IPS-18a (cell line): ENCODE measurements around the gene GET3.
"Not testable (repeated sequence)": the region's sequence is repeated elsewhere in the genome, so short reads cannot be mapped to it uniquely, and the experiment has no call there.

Experiments
- H3K27ac ChIP-seq: one replicate; pipeline ENCODE4 v1.5.1; 2013; ENCODE audit warnings: low read length
- H3K27me3 ChIP-seq: one replicate; pipeline ENCODE4 v1.6.1; 2013; ENCODE audit warnings: mild to moderate bottlenecking, low read length; ENCODE audit not compliant: control insufficient read depth, insufficient read depth
- H3K36me3 ChIP-seq: one replicate; pipeline ENCODE4 v1.6.1; 2013; ENCODE audit warnings: low read depth, low read length; ENCODE audit not compliant: control insufficient read depth
- H3K4me1 ChIP-seq: one replicate; pipeline ENCODE4 v1.6.1; 2013; ENCODE audit warnings: low read depth, low read length; ENCODE audit not compliant: control insufficient read depth
- H3K4me3 ChIP-seq: one replicate; pipeline ENCODE4 v1.5.1; 2013; ENCODE audit warnings: low read length
- H3K9ac ChIP-seq: one replicate; pipeline ENCODE4 v1.6.1; 2013; ENCODE audit warnings: mild to moderate bottlenecking, low read length, moderate library complexity
- H3K9me3 ChIP-seq: one replicate; pipeline ENCODE4 v1.6.1; 2013; ENCODE audit warnings: low read depth, low read length; ENCODE audit not compliant: control insufficient read depth

GET3 gene

DNA sequence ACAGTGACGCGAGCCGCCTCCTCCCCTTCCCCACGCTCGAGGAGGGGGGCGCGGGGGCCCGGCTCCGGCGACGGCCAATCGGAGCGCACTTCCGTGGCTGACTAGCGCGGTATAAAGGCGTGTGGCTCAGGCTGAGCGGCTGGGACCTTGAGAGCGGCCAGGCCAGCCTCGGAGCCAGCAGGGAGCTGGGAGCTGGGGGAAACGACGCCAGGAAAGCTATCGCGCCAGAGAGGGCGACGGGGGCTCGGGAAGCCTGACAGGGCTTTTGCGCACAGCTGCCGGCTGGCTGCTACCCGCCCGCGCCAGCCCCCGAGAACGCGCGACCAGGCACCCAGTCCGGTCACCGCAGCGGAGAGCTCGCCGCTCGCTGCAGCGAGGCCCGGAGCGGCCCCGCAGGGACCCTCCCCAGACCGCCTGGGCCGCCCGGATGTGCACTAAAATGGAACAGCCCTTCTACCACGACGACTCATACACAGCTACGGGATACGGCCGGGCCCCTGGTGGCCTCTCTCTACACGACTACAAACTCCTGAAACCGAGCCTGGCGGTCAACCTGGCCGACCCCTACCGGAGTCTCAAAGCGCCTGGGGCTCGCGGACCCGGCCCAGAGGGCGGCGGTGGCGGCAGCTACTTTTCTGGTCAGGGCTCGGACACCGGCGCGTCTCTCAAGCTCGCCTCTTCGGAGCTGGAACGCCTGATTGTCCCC is 54.2 kb downstream of the GET3 start, which contains the start of gene JUNB:
Gene JUNB (plus strand): TSS at position 142 of the 706 bp plus-strand sequence. CDS start 286 bp downstream, at position 428.
- H3K9me3 ChIP-seq: no peaks in the 10 kb centered on the region
- peaks cover 32% of the 10 kb centered on the region for H3K4me1 ChIP-seq
- H3K27ac ChIP-seq: no peak within 1 kb of the TSS
- peaks cover 31% of the 10 kb centered on the region for H3K27me3 ChIP-seq
- H3K36me3 ChIP-seq: no peaks in the 10 kb centered on the region
- peak within 1 kb of the TSS; percentile 62 for H3K9ac ChIP-seq
- H3K4me3 ChIP-seq: peak within 1 kb of the TSS; percentile 72

DNA sequence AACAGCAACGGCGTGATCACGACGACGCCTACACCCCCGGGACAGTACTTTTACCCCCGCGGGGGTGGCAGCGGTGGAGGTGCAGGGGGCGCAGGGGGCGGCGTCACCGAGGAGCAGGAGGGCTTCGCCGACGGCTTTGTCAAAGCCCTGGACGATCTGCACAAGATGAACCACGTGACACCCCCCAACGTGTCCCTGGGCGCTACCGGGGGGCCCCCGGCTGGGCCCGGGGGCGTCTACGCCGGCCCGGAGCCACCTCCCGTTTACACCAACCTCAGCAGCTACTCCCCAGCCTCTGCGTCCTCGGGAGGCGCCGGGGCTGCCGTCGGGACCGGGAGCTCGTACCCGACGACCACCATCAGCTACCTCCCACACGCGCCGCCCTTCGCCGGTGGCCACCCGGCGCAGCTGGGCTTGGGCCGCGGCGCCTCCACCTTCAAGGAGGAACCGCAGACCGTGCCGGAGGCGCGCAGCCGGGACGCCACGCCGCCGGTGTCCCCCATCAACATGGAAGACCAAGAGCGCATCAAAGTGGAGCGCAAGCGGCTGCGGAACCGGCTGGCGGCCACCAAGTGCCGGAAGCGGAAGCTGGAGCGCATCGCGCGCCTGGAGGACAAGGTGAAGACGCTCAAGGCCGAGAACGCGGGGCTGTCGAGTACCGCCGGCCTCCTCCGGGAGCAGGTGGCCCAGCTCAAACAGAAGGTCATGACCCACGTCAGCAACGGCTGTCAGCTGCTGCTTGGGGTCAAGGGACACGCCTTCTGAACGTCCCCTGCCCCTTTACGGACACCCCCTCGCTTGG is 55.0 kb downstream of the GET3 start:
- peaks cover 31% of the 10 kb centered on the region for H3K27me3 ChIP-seq
- peak overlapping the region; percentile 72 for H3K4me3 ChIP-seq
- peak overlapping the region; percentile 62 for H3K9ac ChIP-seq
- H3K4me1 ChIP-seq: peaks cover 32% of the 10 kb centered on the region
- no peak overlapping the region for H3K27ac ChIP-seq
- H3K9me3 ChIP-seq: no peaks in the 10 kb centered on the region
- H3K36me3 ChIP-seq: peaks cover 5% of the 10 kb centered on the region

DNA sequence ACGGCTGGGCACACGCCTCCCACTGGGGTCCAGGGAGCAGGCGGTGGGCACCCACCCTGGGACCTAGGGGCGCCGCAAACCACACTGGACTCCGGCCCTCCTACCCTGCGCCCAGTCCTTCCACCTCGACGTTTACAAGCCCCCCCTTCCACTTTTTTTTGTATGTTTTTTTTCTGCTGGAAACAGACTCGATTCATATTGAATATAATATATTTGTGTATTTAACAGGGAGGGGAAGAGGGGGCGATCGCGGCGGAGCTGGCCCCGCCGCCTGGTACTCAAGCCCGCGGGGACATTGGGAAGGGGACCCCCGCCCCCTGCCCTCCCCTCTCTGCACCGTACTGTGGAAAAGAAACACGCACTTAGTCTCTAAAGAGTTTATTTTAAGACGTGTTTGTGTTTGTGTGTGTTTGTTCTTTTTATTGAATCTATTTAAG is 55.6 kb downstream of the GET3 start:
- Histone ChIP-seq H3K27me3 (peaks cover 31% of the 10 kb centered on the region), H3K27ac (no peak overlapping the region), H3K4me1 (peaks cover 32% of the 10 kb centered on the region), H3K36me3 (peaks cover 5% of the 10 kb centered on the region), H3K9ac (peak overlapping the region; percentile 62), H3K4me3 (peak overlapping the region; percentile 72), H3K9me3 (no peaks in the 10 kb centered on the region)

DNA sequence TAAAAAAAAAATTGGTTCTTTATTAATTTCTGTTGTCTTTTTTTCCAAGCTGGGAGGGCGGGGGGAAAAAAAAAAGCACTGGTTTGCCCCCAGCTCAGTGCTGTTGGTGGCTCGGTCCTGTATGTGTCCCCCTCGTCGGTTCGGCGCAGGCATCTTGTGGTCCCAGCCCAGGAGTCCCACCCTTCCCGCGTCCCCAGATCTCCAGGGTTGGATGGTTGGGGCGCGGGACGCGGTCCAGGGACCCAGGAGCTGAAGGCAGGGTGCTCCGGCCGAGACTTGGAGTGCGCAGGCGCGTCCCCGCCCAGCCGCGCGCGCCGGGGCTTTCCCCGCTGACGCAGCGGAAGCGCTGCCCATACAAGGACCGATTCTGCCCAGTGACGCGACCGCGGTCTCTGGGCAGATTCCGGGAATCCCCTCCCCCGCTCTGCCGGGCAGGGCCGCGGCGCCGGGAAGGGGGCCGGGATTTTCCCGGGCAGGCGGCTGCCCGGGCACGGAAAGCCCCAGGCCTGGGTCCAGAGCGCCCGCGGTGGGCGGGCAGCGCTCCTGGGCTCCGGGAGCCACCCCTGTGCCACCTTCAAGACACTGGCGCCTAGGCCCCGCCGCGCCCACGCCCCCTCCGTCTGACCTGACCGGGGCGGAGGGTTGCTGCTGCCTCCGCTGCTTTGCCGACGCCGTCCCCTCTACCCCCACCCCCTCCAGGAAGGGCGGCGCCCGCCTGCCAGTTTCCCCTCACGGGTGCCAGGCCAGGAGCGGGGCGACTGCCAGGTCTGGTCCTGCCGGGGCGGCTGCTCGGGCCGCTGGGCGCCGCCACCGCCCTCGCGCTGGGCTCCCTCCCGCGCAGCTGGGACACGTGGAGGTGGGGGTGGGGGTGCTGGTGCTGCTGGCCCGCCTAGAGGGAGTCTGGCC is 56.2 kb downstream of the GET3 start:
- peaks cover 5% of the 10 kb centered on the region for H3K36me3 ChIP-seq
- peaks cover 31% of the 10 kb centered on the region for H3K27me3 ChIP-seq
- H3K4me3 ChIP-seq: peak overlapping the region; percentile 72
- peak overlapping the region; percentile 79 for H3K9ac ChIP-seq
- H3K9me3 ChIP-seq: no peaks in the 10 kb centered on the region
- peaks cover 30% of the 10 kb centered on the region for H3K4me1 ChIP-seq
- peak overlapping the region; percentile 47 for H3K27ac ChIP-seq

DNA sequence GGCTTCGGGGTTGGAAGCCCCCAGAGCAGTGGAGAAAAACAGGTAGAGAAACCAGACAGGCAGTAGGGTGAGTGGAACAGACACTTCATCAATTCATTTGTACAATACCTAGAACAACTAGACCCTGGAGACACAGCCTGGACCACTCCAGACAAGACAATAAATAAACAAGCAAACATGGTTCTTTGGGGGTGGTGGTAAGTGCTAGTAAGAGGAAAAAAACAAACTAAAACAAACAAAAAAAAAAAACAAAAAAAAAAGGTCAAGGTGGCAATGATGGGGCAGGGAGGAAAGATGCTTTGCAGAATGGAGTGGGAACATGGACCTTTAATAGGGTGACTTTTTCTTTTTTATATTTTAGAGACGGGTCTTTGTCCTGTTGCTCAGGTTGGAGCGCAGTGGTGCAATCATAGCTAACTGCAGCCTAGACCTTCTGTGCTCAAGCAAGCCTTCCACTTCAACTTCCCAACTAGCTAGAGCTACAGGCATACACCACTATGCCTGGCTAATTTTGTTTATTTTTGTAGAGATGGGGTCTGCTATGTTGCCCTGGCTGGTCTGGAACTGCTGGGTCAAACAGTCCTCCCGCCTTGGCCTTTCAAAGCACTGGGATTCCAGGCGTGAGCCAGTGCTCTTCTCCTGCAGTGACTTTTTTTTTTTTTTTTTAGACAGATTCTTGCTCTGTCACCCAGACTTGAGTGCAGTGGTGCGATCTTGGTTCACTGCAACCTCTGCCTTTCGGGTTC is 57.1 kb downstream of the GET3 start:
- H3K27me3 ChIP-seq: peaks cover 31% of the 10 kb centered on the region
- peak overlapping the region; percentile 72 for H3K4me3 ChIP-seq
- H3K9me3 ChIP-seq: no peaks in the 10 kb centered on the region
- H3K36me3 ChIP-seq: peaks cover 11% of the 10 kb centered on the region
- peaks cover 22% of the 10 kb centered on the region for H3K4me1 ChIP-seq
- H3K27ac ChIP-seq: no peak overlapping the region
- H3K9ac ChIP-seq: peak overlapping the region; percentile 79

DNA sequence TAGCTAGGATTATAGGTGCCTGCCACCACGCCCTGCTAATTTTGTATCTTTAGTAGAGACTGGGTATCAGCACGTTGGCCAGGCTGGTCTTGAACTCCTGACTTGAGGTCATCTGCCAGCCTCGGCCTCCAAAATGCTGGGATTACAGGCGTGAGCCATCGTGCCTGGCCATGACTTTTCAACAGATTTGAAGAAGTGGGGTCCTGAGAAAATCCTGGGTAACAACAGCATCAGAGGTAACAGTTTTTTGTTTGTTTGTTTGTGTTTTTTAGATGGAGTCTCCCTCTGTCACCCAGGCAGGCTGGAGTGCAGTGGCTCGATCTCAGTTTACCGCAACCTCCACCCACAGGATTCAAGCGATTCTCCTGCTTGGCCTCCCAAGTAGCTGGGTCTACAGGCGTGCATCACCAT is 57.7 kb downstream of the GET3 start:
- Histone ChIP-seq H3K27ac (no peak overlapping the region), H3K9me3 (no peaks in the 10 kb centered on the region), H3K4me1 (peaks cover 21% of the 10 kb centered on the region), H3K4me3 (no peak overlapping the region), H3K27me3 (peaks cover 31% of the 10 kb centered on the region), H3K9ac (no peak overlapping the region), H3K36me3 (peaks cover 17% of the 10 kb centered on the region)

DNA sequence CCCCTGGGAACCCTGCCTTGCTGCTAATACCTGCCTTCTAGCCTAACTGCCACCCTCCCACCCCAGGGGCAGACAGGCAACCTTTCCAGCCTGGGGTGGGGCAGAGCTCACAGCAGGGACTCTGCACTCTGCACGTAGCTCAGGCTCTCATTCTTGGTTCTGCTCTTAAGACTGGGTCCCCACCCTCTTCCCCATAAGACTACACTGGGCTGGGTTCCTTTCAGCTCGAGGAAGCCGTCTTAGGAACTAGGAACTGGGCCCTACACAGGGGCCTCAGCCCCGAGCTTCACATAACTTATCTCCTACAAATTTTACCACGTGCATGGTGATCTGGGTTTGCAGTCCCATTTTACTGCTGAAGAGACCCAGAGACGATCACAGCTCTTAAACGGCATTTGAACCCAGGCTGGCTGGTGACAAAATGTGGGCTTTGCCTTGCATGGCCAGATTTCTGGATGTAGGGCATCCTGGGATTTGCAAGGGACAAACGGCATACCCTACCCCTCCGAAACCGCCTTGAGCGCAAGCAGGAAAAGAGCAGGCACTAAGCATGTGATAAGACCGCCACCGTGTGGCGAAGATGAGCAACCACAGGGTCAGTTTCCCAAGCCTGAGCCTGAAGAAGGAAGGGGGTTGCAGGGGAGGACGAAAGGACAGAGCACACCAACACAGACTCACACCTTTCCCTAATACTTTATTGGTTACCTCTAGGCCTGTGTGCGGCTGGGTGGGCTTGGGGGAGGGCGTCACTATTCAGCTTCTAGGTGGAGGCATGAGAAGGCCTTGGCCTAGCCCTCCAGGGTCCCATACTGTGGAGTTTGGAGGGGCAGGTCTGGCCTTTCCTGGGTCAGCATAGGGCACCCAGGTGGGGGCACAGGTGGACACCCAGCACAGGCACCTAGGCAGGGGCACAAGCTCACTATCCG is 59.1 kb downstream of the GET3 start:
- no peaks in the 10 kb centered on the region for H3K9me3 ChIP-seq
- H3K27me3 ChIP-seq: peaks cover 19% of the 10 kb centered on the region
- H3K4me1 ChIP-seq: peaks cover 15% of the 10 kb centered on the region
- H3K4me3 ChIP-seq: no peak overlapping the region
- H3K9ac ChIP-seq: no peak overlapping the region
- peaks cover 23% of the 10 kb centered on the region for H3K36me3 ChIP-seq
- H3K27ac ChIP-seq: no peak overlapping the region

DNA sequence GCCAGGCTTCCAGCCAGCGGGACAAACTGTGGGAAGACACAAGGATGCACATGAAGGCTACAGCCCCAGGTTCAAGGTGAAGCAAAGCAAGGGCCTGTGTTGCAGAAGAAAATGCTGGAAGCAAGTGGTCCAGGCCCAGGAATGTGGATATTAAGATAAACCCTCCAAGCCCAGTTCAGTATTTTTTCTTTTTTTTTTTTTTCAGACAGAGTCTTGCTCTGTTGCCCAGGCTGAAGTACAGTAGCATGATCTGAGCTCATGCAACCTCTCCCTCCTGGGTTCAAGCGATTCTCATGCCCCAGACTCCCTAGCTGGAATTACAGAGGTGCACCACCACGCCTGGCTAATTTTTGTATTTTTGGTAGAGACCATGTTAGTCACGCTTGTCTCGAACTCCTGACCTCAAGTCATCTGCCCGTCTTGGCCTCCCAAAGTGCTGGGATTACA is 59.9 kb downstream of the GET3 start:
- no peaks in the 10 kb centered on the region for H3K9me3 ChIP-seq
- no peak overlapping the region for H3K4me3 ChIP-seq
- H3K36me3 ChIP-seq: peaks cover 23% of the 10 kb centered on the region
- no peak overlapping the region for H3K27ac ChIP-seq
- H3K9ac ChIP-seq: no peak overlapping the region
- H3K4me1 ChIP-seq: peaks cover 15% of the 10 kb centered on the region
- peaks cover 12% of the 10 kb centered on the region for H3K27me3 ChIP-seq

DNA sequence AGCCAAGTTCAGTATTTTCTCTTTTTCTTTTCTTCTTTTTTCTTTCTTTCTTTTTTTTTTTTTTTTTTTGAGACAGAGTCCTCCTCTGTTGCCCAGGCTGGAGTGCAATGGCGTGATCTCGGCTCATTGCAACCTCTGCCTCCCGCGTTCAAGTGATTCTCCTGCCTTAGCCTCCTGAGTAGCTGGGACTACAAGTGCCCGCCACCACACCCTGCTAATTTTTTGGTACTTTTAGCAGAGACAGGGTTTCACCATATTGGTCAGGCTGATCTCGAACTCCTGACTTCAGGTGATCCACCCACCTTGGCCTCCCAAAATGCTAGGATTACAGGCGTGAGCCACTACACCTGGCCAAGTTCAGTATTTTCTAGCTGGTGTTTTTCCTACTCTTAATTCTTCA is 60.3 kb downstream of the GET3 start:
- Histone ChIP-seq H3K36me3 (peaks cover 23% of the 10 kb centered on the region), H3K27me3 (peaks cover 12% of the 10 kb centered on the region), H3K4me1 (peaks cover 15% of the 10 kb centered on the region)
- H3K27ac ChIP-seq, H3K4me3 ChIP-seq, H3K9me3 ChIP-seq, H3K9ac ChIP-seq: not testable (repeated sequence)
